VCaP (cell line): ENCODE measurements around the gene TFAP2B.

Experiments
- H3K27ac ChIP-seq: fragments of 450-650 bp; 2 replicates; pipeline ENCODE4 v1.5.1; 2017
- CTCF ChIP-seq: fragments of 450-650 bp; conservative IDR thresholded peaks from 2 replicates; pipeline ENCODE4 v1.5.1; 2017; ENCODE audit warnings: mild to moderate bottlenecking, moderate library complexity

Gene TFAP2B

DNA sequence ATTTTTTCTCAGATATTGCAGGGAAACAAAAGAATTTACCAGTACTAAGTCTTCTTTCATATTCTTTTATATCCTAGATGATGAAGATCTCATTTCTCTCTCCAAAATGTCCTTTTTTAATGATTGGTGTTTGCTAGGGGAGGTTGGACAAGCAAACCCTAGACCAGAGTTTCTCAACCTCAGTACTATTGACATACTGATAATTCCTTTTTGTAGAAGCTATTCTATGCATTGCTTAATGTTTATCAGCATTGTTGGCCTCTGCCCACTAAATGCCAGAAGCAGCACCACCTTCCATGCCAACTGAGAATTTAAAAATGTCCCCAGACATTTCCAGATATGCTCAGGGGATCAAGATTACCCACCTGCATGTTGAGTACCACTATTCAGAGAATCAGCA lies 14.4 kb upstream of the TFAP2B start:
- TF ChIP-seq CTCF: no peak
- no peak overlapping the region for H3K27ac ChIP-seq

DNA sequence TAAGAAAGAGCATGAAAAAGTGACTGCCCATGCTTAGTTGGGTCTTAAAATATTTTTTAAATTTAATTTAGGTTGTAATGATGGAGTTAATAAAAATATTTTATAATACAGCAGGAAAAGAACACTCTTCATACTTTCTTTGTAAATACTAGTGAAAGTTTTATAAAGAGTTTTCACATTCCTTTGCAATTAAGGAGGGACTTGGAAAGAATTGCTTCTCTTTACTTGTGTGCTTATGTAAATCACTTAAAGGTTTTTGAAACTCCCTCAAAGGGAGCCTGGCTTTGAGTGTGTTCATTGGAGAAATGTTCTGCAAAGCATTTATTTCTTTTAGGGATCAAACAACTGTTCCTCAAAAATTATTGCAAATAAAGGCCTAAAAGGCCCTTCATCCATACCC lies 11.6 kb upstream of the TFAP2B start:
- no peak overlapping the region for H3K27ac ChIP-seq
- no peak for TF ChIP-seq CTCF

DNA sequence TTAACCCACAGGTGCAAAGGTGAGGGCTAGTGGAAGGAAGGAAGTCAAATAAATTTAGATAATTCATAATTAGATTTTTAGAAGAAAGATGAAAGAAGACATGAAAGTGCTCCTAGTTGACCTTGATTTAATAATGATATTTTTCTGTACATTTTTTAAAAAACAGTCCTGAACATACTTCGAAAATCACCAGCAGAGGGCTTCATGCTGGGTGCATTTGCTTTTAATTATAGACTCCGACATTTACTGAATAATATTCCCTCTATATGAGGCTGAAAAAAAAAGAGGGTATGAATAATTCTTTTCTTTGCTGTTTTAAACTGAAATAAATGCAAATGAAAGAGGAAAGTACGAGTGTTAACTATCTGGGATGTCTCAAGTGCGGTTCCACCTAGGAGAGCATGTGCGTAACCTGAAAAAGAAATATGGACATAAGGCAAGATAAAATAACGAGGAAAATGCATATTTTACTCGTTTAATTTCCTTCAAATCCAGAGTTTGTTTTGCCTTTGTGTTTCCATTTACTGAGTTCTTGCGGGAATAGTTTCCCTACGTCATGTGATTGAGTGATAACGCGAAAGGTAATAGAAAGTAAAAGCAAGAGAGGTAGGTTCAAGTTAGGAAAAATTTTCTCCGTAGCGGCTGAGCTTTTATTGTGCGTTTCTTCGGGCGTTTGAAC lies 3.1 kb upstream of the TFAP2B start:
- peak overlapping the region; percentile 21; the same call in 1 of the 2 replicates for H3K27ac ChIP-seq
- peak; percentile 46; the same call in 1 of the 2 replicates for TF ChIP-seq CTCF

- peak overlapping the region; percentile 21; the same call in 1 of the 2 replicates for H3K27ac ChIP-seq
- peak; percentile 65 for TF ChIP-seq CTCF
Observed at GRCh38 chr6:50816115-50816675, 2.5 kb upstream of the TFAP2B start.

- H3K27ac ChIP-seq: no peak overlapping the region
- no peak for TF ChIP-seq CTCF
Observed at GRCh38 chr6:50816947-50817645, 1.6 kb upstream of the TFAP2B start.

GRCh38 chr6:50817646-50817950 lies 1.1 kb upstream of the TFAP2B start:
- no peak for TF ChIP-seq CTCF
- no peak overlapping the region for H3K27ac ChIP-seq

DNA sequence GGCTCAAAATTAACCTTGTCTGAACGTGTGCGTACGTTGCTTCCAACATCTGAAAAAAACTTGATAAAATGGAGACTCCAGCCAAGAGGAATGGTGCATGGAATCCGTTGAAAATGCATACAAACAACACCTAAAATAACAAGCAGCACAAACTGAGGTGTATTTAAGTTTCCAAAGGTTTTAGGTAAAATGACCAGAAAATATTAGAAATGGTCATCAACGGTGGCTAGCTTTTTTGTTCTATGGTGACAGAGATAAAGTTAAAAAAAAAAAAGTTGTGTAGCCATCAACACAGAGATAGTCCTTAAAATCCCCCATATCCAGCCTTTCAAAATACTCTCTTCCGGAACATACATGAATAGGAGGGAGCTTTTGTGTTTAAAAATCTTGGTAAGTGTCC lies 651 bp upstream of the TFAP2B start:
- no peak overlapping the region for H3K27ac ChIP-seq
- no peak for TF ChIP-seq CTCF
